Lung (tissue), 16 donors: ENCODE measurements around the gene COX10. TPM values are rescaled to one million over a fixed set of nuclear protein-coding genes. Genes with fewer than 3 reads are reported as not detected.
"Not testable (repeated sequence)": the region's sequence is repeated elsewhere in the genome, so short reads cannot be mapped to it uniquely, and the experiment has no call there.

Experiments
- ATAC-seq: fragments of 200-7000 bp; cut with Tn5 transposase; one replicate; pipeline ENCODE4 v1.9.1; 2020; ENCODE audit warnings: moderate number of reproducible peaks; ENCODE audit not compliant: insufficient read depth, low FRiP score
- DNase-seq, 3 donors: peaks; one replicate each; pipeline ENCODE4 v3.0.0-alpha.2; 2013 to 2017
- H3K27ac ChIP-seq, 2 donors: one replicate each; pipeline ENCODE4 v1.5.1; 2013; ENCODE audit warnings: mild to moderate bottlenecking in 2 of 2, moderate library complexity in 2 of 2, control low read depth in 1 of 2, inconsistent platforms in 1 of 2, low read depth in 1 of 2, low read length in 1 of 2
- H3K27me3 ChIP-seq, 3 donors: one replicate each; pipeline ENCODE4 v1.5.1; 2013; ENCODE audit warnings: low read length in 2 of 3; ENCODE audit not compliant: control insufficient read depth in 3 of 3, insufficient read depth in 3 of 3
- H3K36me3 ChIP-seq, 4 donors: one replicate each; pipeline ENCODE4 v1.5.1; 2013; ENCODE audit warnings: low read length in 4 of 4, mild to moderate bottlenecking in 1 of 4, moderate library complexity in 1 of 4; ENCODE audit not compliant: control insufficient read depth in 4 of 4, insufficient read depth in 4 of 4
- H3K4me1 ChIP-seq, 5 donors: one replicate each; pipeline ENCODE4 v1.5.1; 2013; ENCODE audit warnings: low read length in 5 of 5, mild to moderate bottlenecking in 2 of 5, moderate library complexity in 1 of 5; ENCODE audit not compliant: control insufficient read depth in 5 of 5, insufficient read depth in 5 of 5
- H3K4me3 ChIP-seq: one replicate; pipeline ENCODE4 v1.5.1; 2013; ENCODE audit warnings: mild to moderate bottlenecking, control low read depth, moderate library complexity
- H3K9ac ChIP-seq, 2 donors: one replicate each; pipeline ENCODE4 v1.5.1; 2013; ENCODE audit warnings: low read length in 2 of 2, control low read depth in 1 of 2; ENCODE audit not compliant: insufficient read depth in 1 of 2
- H3K9me3 ChIP-seq, 4 donors: one replicate each; pipeline ENCODE4 v1.5.1; 2013; ENCODE audit warnings: low read length in 3 of 4, mild to moderate bottlenecking in 1 of 4, moderate library complexity in 1 of 4; ENCODE audit not compliant: control insufficient read depth in 4 of 4, insufficient read depth in 3 of 4
- CTCF ChIP-seq: IDR thresholded peaks from 2 replicates; pipeline ENCODE4 v1.5.1; 2012; ENCODE audit warnings: mild to moderate bottlenecking; ENCODE audit errors: control extremely low read depth, extremely low read depth
- WGBS, 2 donors: extraction: QIAGEN DNeasy Blood & Tissue Kit; methylation state at CpG; one replicate each; pipeline ENCODE4 v1.1.7; 2013; 5-methylcytosine and 5-hydroxymethylcytosine counted together
- long read RNA-seq, 5 donors: transcript quantifications; one replicate each; lab custom pipeline, GENCODE V29; 2026
- polyA plus RNA-seq, 2 donors: library from polyadenylated mRNA; stranded (reverse); fragments of 200-250 nt; gene quantifications; one replicate each; pipeline ENCODE4 v1.2.1, GENCODE V29; 2013
- total RNA-seq, 2 donors: library from RNA; depleted of rRNA in 1 of 2; stranded (reverse); fragments of >200 nt in 1 of 2; gene quantifications; one replicate each; pipeline ENCODE4 v1.2.1, GENCODE V29; 2014 to 2021
- donor health status: control.
- donor health status: control.
- donor health status: Bipolar disorder and iron deficiency.
- donor health status: healthy.
- donor health status: DM: yes; HTN: yes; CAD: no.

COX10 gene
- total RNA-seq: 10 to 100 TPM; 13.9 to 17.9 TPM
- polyA plus RNA-seq: 10 to 100 TPM in 1 of 2 donors, 1 to 10 TPM in 1; 6.4 to 10.9 TPM
- long read RNA-seq, donor 1, partial matches to known transcripts: 11 of 16 reads
- long read RNA-seq, donor 1, other reads (novel, unspliced or antisense): 0 of 16 reads
- long read RNA-seq, donor 2, partial matches to known transcripts: 0 of 2 reads
- long read RNA-seq, donor 2, other reads (novel, unspliced or antisense): 0 of 2 reads
- long read RNA-seq, donor 3, partial matches to known transcripts: 0 of 1 reads
- long read RNA-seq, donor 3, other reads (novel, unspliced or antisense): 0 of 1 reads
- long read RNA-seq, donor 4, partial matches to known transcripts: 6 of 7 reads
- long read RNA-seq, donor 4, other reads (novel, unspliced or antisense): 0 of 7 reads
- long read RNA-seq, donor 5, transcript COX10-201 (7 exons, 2,873 nt): major isoform, 5 of 14 reads
- long read RNA-seq, donor 5, partial matches to known transcripts: 8 of 14 reads
- long read RNA-seq, donor 5, other reads (novel, unspliced or antisense): 0 of 14 reads

GRCh38 chr17:14069251-14070021 is at the start of gene COX10:
Gene COX10 (plus strand): TSS chr17:14069504. CDS start chr17:14069606, 102 bp downstream.
- Histone ChIP-seq H3K27me3 (no peaks in the 10 kb centered on the region), H3K9ac (peak within 1 kb of the TSS; percentile 78 to 91), H3K4me3 (peak within 1 kb of the TSS; percentile 92), H3K36me3 (peaks cover 0 to 12% (median 0%) of the 10 kb centered on the region in 4 donors), H3K27ac (peak within 1 kb of the TSS; percentile 84 to 85), H3K9me3 (no peaks in the 10 kb centered on the region), H3K4me1 (peaks cover 3 to 22% (median 14%) of the 10 kb centered on the region in 5 donors)
- ATAC-seq (peak; percentile 98), DNase-seq (peak; percentile 87 to 89 (median 88))
- TF ChIP-seq CTCF: no peak
- 0% methylated on average over 48 of the region's 48 CpGs for WGBS, 2 donors

GRCh38 chr17:14021651-14022294 is 47.5 kb upstream of the COX10 start:
- not testable (repeated sequence) for ATAC-seq, DNase-seq, H3K27ac ChIP-seq, H3K9ac ChIP-seq, H3K36me3 ChIP-seq, H3K27me3 ChIP-seq, H3K9me3 ChIP-seq, H3K4me3 ChIP-seq, H3K4me1 ChIP-seq
- WGBS, 2 donors: 66 to 85% methylated on average over 4 to 7 of the region's 9 CpGs

- not testable (repeated sequence) for DNase-seq, H3K9me3 ChIP-seq, H3K4me3 ChIP-seq, ATAC-seq, H3K9ac ChIP-seq, H3K4me1 ChIP-seq, H3K27me3 ChIP-seq, H3K27ac ChIP-seq
- H3K36me3 ChIP-seq: peaks cover 5 to 14% (median 10%) of the 10 kb centered on the region in 4 donors
- WGBS, 2 donors: 83 to 100% methylated on average over 1 to 2 of the region's 5 CpGs
These were observed 39.5 kb upstream of the COX10 start for GRCh38 chr17:14029755-14030154.

- Histone ChIP-seq H3K36me3 (peaks cover 5 to 14% (median 10%) of the 10 kb centered on the region in 4 donors), H3K4me3 (no peak overlapping the region), H3K4me1 (no peaks in the 10 kb centered on the region), H3K27ac (no peak overlapping the region), H3K27me3 (no peaks in the 10 kb centered on the region), H3K9ac (no peak overlapping the region), H3K9me3 (peaks cover 0 to 2% (median 0%) of the 10 kb centered on the region in 4 donors)
- no peak for TF ChIP-seq CTCF
- WGBS, 2 donors: 97% methylated on average over 3 of the region's 3 CpGs
- DNase-seq: no peak
- no peak for ATAC-seq
These were observed 37.1 kb upstream of the COX10 start for GRCh38 chr17:14032234-14032633.
